ENCODE results near the gene SLC35A1. TPM values are rescaled to one million over a fixed set of nuclear protein-coding genes. Genes with fewer than 3 reads are reported as not detected.
A peak's percentile ranks its signal among the peaks of the same experiment; 100 is the strongest.

SLC35A1 gene
- total and polyA plus RNA-seq, 2 donors (not counting 1 experiment from before 2014, with no cell fraction given) = 9.1 to 15.6 TPM

GRCh38 chr6:87465051-87465450 is 7.7 kb upstream of the SLC35A1 start:
- Mint-ChIP-seq H3K4me1 (no peaks in the 10 kb centered on the region), H3K27ac (no peak overlapping the region), H3K27me3 (peaks cover 41% of the 10 kb centered on the region), H3K4me3 (no peak overlapping the region), H3K9me3 (ENCODE audit: insufficient read depth) (no peaks in the 10 kb centered on the region)
- intact Hi-C loops (cut with micrococcal nuclease) = no loop called here
- Histone ChIP-seq H3K9me3 (ENCODE audit: control extremely low read depth in 1 of 3, control insufficient read depth in 2 of 3, insufficient read depth in 1 of 3, low read length in 2 of 3) (peaks cover 0 to 1% (median 0%) of the 10 kb centered on the region in 3 donors), H3K4me2 (replicated peaks; ENCODE audit: low read depth, low read length, poor library complexity, severe bottlenecking) (no peak overlapping the region), H2AFZ (ENCODE audit: insufficient read depth, low read depth, low read length, poor library complexity, severe bottlenecking) (no peak overlapping the region), H3K27me3 (replicated peaks in 1 of 4; ENCODE audit: control extremely low read depth in 1 of 4, control insufficient read depth in 3 of 4, insufficient read depth in 4 of 4, low read length in 3 of 4) (peaks cover 0 to 13% (median 0%) of the 10 kb centered on the region in 4 experiments), H3K36me3 (replicated peaks in 1 of 2; ENCODE audit: control extremely low read depth in 1 of 2, control insufficient read depth in 1 of 2, extremely low read depth in 1 of 2, insufficient read depth in 2 of 2, low read length in 1 of 2) (no peaks in the 10 kb centered on the region), H3K27ac (ENCODE audit: low read length in 2 of 2) (no peak overlapping the region), H3K4me1 (ENCODE audit: control insufficient read depth in 2 of 2, insufficient read depth in 2 of 2, low read length in 2 of 2) (no peaks in the 10 kb centered on the region), H3K4me3 (ENCODE audit: control extremely low read depth in 1 of 5, extremely low read depth in 1 of 5, insufficient read depth in 1 of 5, low read depth in 2 of 5, low read length in 4 of 5) (no peak overlapping the region), H4K20me1 (ENCODE audit: control insufficient read depth, insufficient read depth, low read length, poor library complexity, severe bottlenecking) (no peaks in the 10 kb centered on the region), H3K79me2 (ENCODE audit: control insufficient read depth, insufficient read depth, low read length) (no peaks in the 10 kb centered on the region), H3K9ac (ENCODE audit: low read length) (no peak overlapping the region)
- TF ChIP-seq, protein P1, sequence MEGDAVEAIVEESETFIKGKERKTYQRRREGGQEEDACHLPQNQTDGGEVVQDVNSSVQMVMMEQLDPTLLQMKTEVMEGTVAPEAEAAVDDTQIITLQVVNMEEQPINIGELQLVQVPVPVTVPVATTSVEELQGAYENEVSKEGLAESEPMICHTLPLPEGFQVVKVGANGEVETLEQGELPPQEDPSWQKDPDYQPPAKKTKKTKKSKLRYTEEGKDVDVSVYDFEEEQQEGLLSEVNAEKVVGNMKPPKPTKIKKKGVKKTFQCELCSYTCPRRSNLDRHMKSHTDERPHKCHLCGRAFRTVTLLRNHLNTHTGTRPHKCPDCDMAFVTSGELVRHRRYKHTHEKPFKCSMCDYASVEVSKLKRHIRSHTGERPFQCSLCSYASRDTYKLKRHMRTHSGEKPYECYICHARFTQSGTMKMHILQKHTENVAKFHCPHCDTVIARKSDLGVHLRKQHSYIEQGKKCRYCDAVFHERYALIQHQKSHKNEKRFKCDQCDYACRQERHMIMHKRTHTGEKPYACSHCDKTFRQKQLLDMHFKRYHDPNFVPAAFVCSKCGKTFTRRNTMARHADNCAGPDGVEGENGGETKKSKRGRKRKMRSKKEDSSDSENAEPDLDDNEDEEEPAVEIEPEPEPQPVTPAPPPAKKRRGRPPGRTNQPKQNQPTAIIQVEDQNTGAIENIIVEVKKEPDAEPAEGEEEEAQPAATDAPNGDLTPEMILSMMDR (IDR thresholded peaks at IDR 0.05) = no peak
- no peak for TF ChIP-seq EZH2 (IDR thresholded peaks at IDR 0.05; ENCODE audit: borderline replicate concordance, insufficient read depth, low read depth, low read length, poor library complexity, severe bottlenecking)
- 100% methylated on average over 1 of the region's 2 CpGs for WGBS (ENCODE audit: insufficient coverage)
- ATAC-seq (ENCODE audit: low read depth) (no peak), DNase-seq (no peak)
- ChIA-PET POLR2A (no interaction called here), CTCF (no interaction called here)

DNA sequence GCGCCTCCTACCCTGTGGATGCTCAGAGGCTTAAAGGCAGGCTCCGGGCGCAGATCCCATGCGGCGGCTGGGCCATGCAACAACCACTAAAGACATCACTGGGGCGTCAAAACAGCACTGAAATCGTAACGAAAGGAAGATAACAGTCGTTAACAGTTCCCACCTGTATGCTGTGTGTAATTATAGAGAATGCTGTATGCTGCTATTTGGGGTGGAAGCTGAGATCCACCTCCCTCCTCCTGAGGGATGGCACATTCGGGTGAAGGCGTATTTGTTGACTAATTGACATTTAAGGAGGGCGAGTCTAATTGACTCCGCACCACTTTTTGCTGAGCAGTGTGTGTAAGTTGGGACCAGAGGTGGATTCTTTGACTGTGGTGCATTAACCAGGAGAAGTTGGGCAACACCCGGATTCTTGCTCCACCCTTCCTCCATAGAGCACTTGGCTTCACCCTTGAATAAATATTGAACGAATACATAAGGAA is 687 bp downstream of the SLC35A1 start:
- Mint-ChIP-seq H3K27me3 (peaks cover 3% of the 10 kb centered on the region), H3K27ac (peak overlapping the region; percentile 100), H3K4me3 (peak overlapping the region; percentile 99), H3K4me1 (peaks cover 13% of the 10 kb centered on the region), H3K9me3 (ENCODE audit: insufficient read depth) (no peaks in the 10 kb centered on the region)
- peaks cover 7 to 11% of the 10 kb centered on the region in 2 donors for H3K4me1 ChIP-seq (ENCODE audit: control insufficient read depth in 2 of 2, insufficient read depth in 2 of 2, low read length in 2 of 2)
- H3K79me2 ChIP-seq (ENCODE audit: control insufficient read depth, insufficient read depth, low read length) = peaks cover 37% of the 10 kb centered on the region
- WGBS (ENCODE audit: insufficient coverage) = 0% methylated on average over 8 of the region's 15 CpGs
- peaks cover 0 to 4% of the 10 kb centered on the region in 2 experiments for H3K36me3 ChIP-seq (replicated peaks in 1 of 2; ENCODE audit: control extremely low read depth in 1 of 2, control insufficient read depth in 1 of 2, extremely low read depth in 1 of 2, insufficient read depth in 2 of 2, low read length in 1 of 2)
- intact Hi-C loops (cut with micrococcal nuclease) = loop anchor here (10.0 kb wide), 1 partner anchor 1881 kb away; the partner anchor contains the start of gene UBE2J1
- POLR2A ChIA-PET = no interaction called here
- H3K9me3 ChIP-seq (ENCODE audit: control extremely low read depth in 1 of 3, control insufficient read depth in 2 of 3, insufficient read depth in 1 of 3, low read length in 2 of 3) = no peaks in the 10 kb centered on the region
- peak overlapping the region; percentile 50 to 95 (median 82) for H3K4me3 ChIP-seq (ENCODE audit: control extremely low read depth in 1 of 5, extremely low read depth in 1 of 5, insufficient read depth in 1 of 5, low read depth in 2 of 5, low read length in 4 of 5)
- peak overlapping the region; percentile 99 for H2AFZ ChIP-seq (ENCODE audit: insufficient read depth, low read depth, low read length, poor library complexity, severe bottlenecking)
- peak overlapping the region; percentile 92 for H3K9ac ChIP-seq (ENCODE audit: low read length)
- peak overlapping the region; percentile 85 to 98 for H3K27ac ChIP-seq (ENCODE audit: low read length in 2 of 2)
- H3K4me2 ChIP-seq (replicated peaks; ENCODE audit: low read depth, low read length, poor library complexity, severe bottlenecking) = peak overlapping the region; percentile 78
- CTCF ChIA-PET = interaction anchor here (1.5 kb wide), 1 partner anchor 81 kb away, joined by 4 read pairs; no protein-coding TSS in a partner anchor
- peaks cover 19% of the 10 kb centered on the region for H4K20me1 ChIP-seq (ENCODE audit: control insufficient read depth, insufficient read depth, low read length, poor library complexity, severe bottlenecking)
- ATAC-seq (ENCODE audit: low read depth) (peak; percentile 50), DNase-seq (no peak)
- H3K27me3 ChIP-seq (replicated peaks in 1 of 4; ENCODE audit: control extremely low read depth in 1 of 4, control insufficient read depth in 3 of 4, insufficient read depth in 4 of 4, low read length in 3 of 4) = peaks cover 0 to 3% (median 0%) of the 10 kb centered on the region in 4 experiments
- TF ChIP-seq EZH2 (IDR thresholded peaks at IDR 0.05; ENCODE audit: borderline replicate concordance, insufficient read depth, low read depth, low read length, poor library complexity, severe bottlenecking) = no peak
- TF ChIP-seq, protein P1 (IDR thresholded peaks at IDR 0.05) = no peak
